ENCODE measurements around the gene DPF3.

Gene DPF3

DNA sequence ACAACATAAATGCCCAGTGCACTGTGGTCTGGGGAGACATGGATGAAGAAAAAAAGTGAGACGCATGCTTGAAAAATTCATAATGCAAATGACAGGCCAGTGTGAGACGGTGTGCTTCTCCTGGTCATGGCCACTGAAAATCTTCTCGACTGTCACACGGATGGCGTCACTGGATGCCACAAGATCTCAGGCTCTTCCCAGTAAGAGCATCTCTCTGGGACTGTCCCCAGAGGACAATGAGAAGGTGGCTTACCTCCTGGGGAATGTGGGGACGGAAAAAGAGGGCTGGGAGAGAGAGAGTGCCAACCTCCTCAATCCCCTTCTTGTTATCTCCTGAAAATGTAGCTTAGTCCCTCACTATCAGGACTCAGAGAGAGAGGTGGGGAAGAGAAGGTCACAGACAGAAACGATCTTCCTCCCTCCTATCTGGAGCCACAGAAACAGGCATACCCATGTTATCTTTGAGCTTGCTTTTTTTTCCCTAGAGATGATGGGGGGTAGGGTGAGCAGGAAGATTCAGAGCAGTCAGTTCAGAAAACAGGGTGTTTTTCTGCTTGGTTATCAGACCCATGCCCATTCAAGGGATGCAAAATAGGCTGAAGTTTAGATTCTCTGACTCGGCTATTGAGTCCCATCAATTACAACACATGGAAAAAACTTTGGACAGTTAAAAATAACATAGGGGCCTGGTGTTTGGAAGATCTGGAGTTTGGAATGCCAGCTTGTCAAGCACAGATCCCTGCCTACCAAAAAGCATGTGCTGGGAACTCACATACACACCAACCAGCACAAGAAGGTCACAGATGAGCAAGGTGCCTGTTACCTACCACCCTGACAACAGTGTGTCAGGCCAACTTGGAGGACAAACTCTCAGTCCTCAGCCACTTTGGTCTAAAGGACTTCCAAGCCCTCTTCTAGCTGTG, 24.2 kb downstream of the DPF3 start:
- H3K4me1 ChIP-seq (ENCODE audit: control insufficient read depth in 5 of 5, insufficient read depth in 5 of 5, low read length in 5 of 5): no peaks in the 10 kb centered on the region
- no peaks in the 10 kb centered on the region for H3K9me3 ChIP-seq (ENCODE audit: control insufficient read depth in 5 of 5, low read length in 5 of 5)
- H3K27me3 ChIP-seq (ENCODE audit: control insufficient read depth in 5 of 5, insufficient read depth in 4 of 5, low read length in 5 of 5): no peaks in the 10 kb centered on the region
- H3K36me3 ChIP-seq (ENCODE audit: control insufficient read depth in 5 of 5, insufficient read depth in 5 of 5, low read length in 5 of 5): no peaks in the 10 kb centered on the region
- H3K4me3 ChIP-seq (ENCODE audit: low read depth in 1 of 5, low read length in 5 of 5): no peak overlapping the region
- no peak overlapping the region for H3K27ac ChIP-seq (ENCODE audit: low read depth, low read length)
- H3K9ac ChIP-seq (ENCODE audit: low read length in 5 of 5): no peak overlapping the region

DNA sequence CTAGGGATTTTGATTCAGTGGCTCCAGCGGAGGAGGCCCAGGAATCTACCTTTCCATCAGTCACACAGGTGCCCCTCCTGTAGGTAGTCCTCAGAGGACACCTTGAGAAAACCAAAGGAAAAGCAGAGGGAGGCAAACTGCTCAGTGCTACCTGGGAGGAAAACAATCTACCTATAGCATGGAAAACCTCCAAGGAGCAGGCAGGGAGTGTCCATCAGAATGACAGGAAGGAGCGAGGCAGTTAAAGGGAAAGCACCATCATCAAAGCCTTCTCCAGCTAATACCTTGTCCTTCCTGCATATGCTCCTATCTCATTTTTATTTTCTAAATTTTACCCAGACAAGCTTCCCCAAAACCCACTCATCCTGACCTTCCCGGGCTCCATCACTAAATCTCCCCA, 25.4 kb downstream of the DPF3 start:
- Histone ChIP-seq H3K9ac (ENCODE audit: low read length in 5 of 5) (no peak overlapping the region), H3K36me3 (ENCODE audit: control insufficient read depth in 5 of 5, insufficient read depth in 5 of 5, low read length in 5 of 5) (no peaks in the 10 kb centered on the region), H3K4me1 (ENCODE audit: control insufficient read depth in 5 of 5, insufficient read depth in 5 of 5, low read length in 5 of 5) (no peaks in the 10 kb centered on the region), H3K9me3 (ENCODE audit: control insufficient read depth in 5 of 5, low read length in 5 of 5) (no peaks in the 10 kb centered on the region), H3K4me3 (ENCODE audit: low read depth in 1 of 5, low read length in 5 of 5) (no peak overlapping the region), H3K27ac (ENCODE audit: low read depth, low read length) (no peak overlapping the region), H3K27me3 (ENCODE audit: control insufficient read depth in 5 of 5, insufficient read depth in 4 of 5, low read length in 5 of 5) (no peaks in the 10 kb centered on the region)

DNA sequence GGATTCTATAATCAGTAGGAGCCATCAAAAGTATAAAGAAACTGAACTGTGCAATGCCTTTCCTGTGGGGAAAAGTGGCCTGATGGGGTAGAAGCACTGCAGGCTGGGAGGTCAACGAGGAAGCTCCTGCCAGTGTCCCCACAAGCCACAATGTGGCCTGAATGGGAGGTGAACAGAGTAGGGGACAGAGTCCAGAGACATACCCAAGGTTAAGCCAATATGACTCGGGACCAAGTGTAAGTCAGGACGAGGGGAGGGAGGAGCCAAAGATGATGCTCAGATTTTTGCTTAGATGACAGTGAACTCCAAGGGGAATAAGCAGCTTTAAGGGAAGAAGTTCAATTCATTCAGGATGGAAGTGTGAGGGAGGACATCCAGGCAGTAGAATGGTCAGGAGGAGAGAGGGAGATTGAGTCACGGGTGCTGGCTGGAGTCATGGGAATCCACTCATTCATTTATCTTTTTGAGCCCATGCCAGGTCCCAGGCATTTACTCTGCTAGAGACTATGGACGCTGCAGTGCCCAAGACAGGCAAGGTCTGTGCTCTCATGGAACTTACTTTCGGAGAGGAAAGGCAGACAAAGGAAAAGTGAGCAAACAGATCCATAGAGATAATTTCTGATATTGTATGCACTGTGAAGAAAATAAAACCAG, 29.1 kb downstream of the DPF3 start:
- H3K36me3 ChIP-seq (ENCODE audit: control insufficient read depth in 5 of 5, insufficient read depth in 5 of 5, low read length in 5 of 5): no peaks in the 10 kb centered on the region
- no peaks in the 10 kb centered on the region for H3K4me1 ChIP-seq (ENCODE audit: control insufficient read depth in 5 of 5, insufficient read depth in 5 of 5, low read length in 5 of 5)

DNA sequence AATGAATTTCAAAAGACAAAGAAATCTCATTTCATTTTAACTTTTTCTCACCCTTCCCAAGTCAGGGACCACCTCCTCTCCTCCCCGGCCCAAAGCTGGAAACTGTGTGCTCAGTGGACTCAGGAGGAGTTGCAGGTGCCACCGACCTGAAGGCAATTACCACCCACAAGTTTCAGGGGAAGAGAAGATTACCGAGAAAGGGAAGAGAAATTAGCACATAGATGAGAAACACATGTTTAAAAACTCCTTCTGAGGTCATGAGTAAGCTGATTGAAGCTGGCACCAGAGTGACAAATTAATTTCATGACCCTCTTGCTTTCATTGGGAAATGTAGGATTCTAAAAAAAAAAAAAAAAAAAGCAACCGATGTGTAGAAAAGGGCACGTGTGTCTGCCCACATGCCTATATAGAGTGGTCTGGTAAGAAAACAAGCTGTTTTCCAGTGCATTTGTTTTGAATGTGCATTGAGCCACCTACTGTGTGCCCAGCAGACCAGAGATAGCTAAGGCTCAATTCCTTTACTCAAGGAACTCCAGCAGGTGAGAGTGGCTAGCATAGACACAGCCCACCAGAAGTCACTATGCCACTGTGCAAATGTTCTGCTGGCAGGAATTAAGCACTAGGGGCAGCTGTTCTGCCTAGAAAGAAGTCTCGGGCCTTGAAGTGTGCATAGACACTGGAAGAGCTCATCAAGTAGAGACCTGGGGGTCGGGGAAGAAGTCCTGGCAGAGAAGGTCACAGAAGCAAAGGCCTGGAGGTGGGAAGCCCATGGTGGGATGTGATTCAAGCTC, 30.5 kb downstream of the DPF3 start:
- H3K9me3 ChIP-seq (ENCODE audit: control insufficient read depth in 5 of 5, low read length in 5 of 5): no peaks in the 10 kb centered on the region
- H3K4me3 ChIP-seq (ENCODE audit: low read depth in 1 of 5, low read length in 5 of 5): no peak overlapping the region
- no peaks in the 10 kb centered on the region for H3K4me1 ChIP-seq (ENCODE audit: control insufficient read depth in 5 of 5, insufficient read depth in 5 of 5, low read length in 5 of 5)
- no peaks in the 10 kb centered on the region for H3K36me3 ChIP-seq (ENCODE audit: control insufficient read depth in 5 of 5, insufficient read depth in 5 of 5, low read length in 5 of 5)
- H3K9ac ChIP-seq (ENCODE audit: low read length in 5 of 5): no peak overlapping the region
- no peak overlapping the region for H3K27ac ChIP-seq (ENCODE audit: low read depth, low read length)
- H3K27me3 ChIP-seq (ENCODE audit: control insufficient read depth in 5 of 5, insufficient read depth in 4 of 5, low read length in 5 of 5): no peaks in the 10 kb centered on the region

More for the DNA sequence above, 29.1 kb downstream of the DPF3 start:
- no peak overlapping the region for H3K9ac ChIP-seq (ENCODE audit: low read length in 5 of 5)
- no peak overlapping the region for H3K27ac ChIP-seq (ENCODE audit: low read depth, low read length)
- H3K9me3 ChIP-seq (ENCODE audit: control insufficient read depth in 5 of 5, low read length in 5 of 5): no peaks in the 10 kb centered on the region
- no peak overlapping the region for H3K4me3 ChIP-seq (ENCODE audit: low read depth in 1 of 5, low read length in 5 of 5)
- no peaks in the 10 kb centered on the region for H3K27me3 ChIP-seq (ENCODE audit: control insufficient read depth in 5 of 5, insufficient read depth in 4 of 5, low read length in 5 of 5)

DNA sequence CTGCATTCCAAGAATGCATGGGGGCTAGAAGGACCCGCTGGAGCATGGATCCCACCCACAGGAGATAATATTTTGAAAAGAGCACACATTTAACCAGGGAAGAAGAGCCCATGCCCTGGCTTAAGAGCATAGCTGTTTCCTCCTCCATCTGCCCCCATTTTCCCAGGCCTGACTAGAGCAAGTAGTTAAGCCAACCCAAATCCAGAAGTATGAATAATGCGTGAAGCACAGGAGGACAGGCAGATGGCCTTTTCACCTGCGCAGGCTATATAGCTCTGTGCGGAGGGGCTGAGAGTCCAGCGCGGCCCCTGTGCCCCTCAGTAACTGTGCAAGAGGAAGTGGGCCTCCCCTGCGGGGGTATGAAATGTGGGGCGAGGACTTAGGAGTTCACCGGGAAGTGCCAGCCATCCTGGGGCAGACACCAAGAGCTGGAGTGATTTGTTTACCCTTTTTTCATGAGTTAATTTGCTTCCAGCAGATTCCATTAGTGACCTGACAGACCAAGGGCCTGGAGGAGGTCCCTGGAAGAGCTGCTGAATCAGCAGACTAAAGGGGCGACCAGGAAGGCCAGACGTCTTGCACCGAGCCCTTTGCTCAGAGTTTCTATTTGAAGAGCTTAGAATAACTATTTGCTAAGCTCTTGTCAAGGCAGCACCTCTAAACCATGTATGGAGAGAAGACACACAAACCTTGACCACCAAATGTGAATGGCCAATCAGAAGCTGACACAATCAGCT, 37.2 kb downstream of the DPF3 start:
- no peaks in the 10 kb centered on the region for H3K27me3 ChIP-seq (ENCODE audit: control insufficient read depth in 5 of 5, insufficient read depth in 4 of 5, low read length in 5 of 5)
- H3K4me1 ChIP-seq (ENCODE audit: control insufficient read depth in 5 of 5, insufficient read depth in 5 of 5, low read length in 5 of 5): no peaks in the 10 kb centered on the region
- no peak overlapping the region for H3K4me3 ChIP-seq (ENCODE audit: low read depth in 1 of 5, low read length in 5 of 5)
- H3K27ac ChIP-seq (ENCODE audit: low read depth, low read length): no peak overlapping the region
- no peaks in the 10 kb centered on the region for H3K9me3 ChIP-seq (ENCODE audit: control insufficient read depth in 5 of 5, low read length in 5 of 5)
- no peaks in the 10 kb centered on the region for H3K36me3 ChIP-seq (ENCODE audit: control insufficient read depth in 5 of 5, insufficient read depth in 5 of 5, low read length in 5 of 5)
- no peak overlapping the region for H3K9ac ChIP-seq (ENCODE audit: low read length in 5 of 5)

DNA sequence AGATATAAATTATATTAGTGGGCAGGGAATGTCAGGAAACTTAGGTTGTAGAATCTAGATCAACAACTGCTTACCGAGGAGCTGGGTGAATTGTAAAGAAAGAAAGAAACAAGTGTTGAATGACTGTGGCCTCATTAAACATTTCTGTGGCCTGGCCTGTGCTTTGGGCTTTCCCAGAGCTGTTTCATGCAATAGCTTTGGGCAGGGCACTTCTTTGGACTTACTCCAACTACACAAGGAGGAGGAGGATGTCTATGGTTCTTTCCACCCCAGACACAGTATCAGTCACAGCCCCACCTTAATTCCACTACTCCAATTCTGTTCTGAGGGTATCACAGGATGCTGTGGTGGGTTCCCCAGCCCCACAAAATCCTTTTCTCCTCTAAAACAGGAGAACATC, 38.0 kb downstream of the DPF3 start:
- no peak overlapping the region for H3K4me3 ChIP-seq (ENCODE audit: low read depth in 1 of 5, low read length in 5 of 5)
- no peaks in the 10 kb centered on the region for H3K4me1 ChIP-seq (ENCODE audit: control insufficient read depth in 5 of 5, insufficient read depth in 5 of 5, low read length in 5 of 5)
- H3K9ac ChIP-seq (ENCODE audit: low read length in 5 of 5): no peak overlapping the region
- no peak overlapping the region for H3K27ac ChIP-seq (ENCODE audit: low read depth, low read length)
- no peaks in the 10 kb centered on the region for H3K9me3 ChIP-seq (ENCODE audit: control insufficient read depth in 5 of 5, low read length in 5 of 5)
- no peaks in the 10 kb centered on the region for H3K36me3 ChIP-seq (ENCODE audit: control insufficient read depth in 5 of 5, insufficient read depth in 5 of 5, low read length in 5 of 5)
- no peaks in the 10 kb centered on the region for H3K27me3 ChIP-seq (ENCODE audit: control insufficient read depth in 5 of 5, insufficient read depth in 4 of 5, low read length in 5 of 5)

DNA sequence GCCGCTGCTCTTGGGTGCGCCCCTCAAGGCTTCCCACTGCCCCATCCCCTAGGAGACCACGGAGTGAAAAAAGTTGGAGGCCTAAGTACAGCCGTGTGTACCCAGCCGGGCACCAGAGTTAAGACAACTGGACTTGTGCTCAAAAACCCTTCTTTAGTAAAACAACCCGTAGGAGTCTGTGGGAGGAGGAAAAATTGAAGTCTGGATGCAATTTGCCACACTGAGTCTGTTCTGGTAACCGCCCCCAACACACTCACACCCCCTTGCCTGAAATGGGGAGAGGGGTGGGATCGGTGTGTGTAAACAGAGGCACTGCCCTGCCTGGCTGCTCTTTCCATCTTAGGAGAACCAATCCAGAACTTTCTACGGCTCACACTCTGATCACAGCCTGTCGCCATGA, 41.7 kb downstream of the DPF3 start:
- no peaks in the 10 kb centered on the region for H3K9me3 ChIP-seq (ENCODE audit: control insufficient read depth in 5 of 5, low read length in 5 of 5)
- H3K9ac ChIP-seq (ENCODE audit: low read length in 5 of 5): no peak overlapping the region
- H3K36me3 ChIP-seq (ENCODE audit: control insufficient read depth in 5 of 5, insufficient read depth in 5 of 5, low read length in 5 of 5): no peaks in the 10 kb centered on the region
- no peaks in the 10 kb centered on the region for H3K27me3 ChIP-seq (ENCODE audit: control insufficient read depth in 5 of 5, insufficient read depth in 4 of 5, low read length in 5 of 5)
- no peak overlapping the region for H3K4me3 ChIP-seq (ENCODE audit: low read depth in 1 of 5, low read length in 5 of 5)
- no peak overlapping the region for H3K27ac ChIP-seq (ENCODE audit: low read depth, low read length)
- peaks cover 0 to 5% (median 0%) of the 10 kb centered on the region in 5 donors for H3K4me1 ChIP-seq (ENCODE audit: control insufficient read depth in 5 of 5, insufficient read depth in 5 of 5, low read length in 5 of 5)

DNA sequence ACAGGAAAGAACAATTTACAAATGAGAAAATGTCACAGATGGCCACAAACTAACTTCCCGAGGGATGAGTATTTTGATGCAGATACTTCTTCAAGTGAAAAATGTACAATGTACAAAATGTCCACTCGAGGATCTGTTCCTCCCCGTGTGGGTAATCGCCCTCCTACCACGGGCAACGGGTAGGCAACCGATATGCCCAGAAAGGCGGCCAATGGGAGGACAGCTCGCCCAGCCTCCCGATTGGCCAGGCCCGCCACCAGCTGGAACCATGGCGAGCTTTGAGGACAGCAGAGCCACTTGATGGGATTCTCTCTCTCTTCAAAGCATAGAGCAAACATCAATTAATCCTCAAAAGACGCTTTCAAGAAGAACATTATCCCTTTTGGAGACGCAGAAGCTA, 42.3 kb downstream of the DPF3 start:
- no peak overlapping the region for H3K9ac ChIP-seq (ENCODE audit: low read length in 5 of 5)
- H3K4me1 ChIP-seq (ENCODE audit: control insufficient read depth in 5 of 5, insufficient read depth in 5 of 5, low read length in 5 of 5): peaks cover 0 to 5% (median 0%) of the 10 kb centered on the region in 5 donors
- no peaks in the 10 kb centered on the region for H3K36me3 ChIP-seq (ENCODE audit: control insufficient read depth in 5 of 5, insufficient read depth in 5 of 5, low read length in 5 of 5)
- H3K9me3 ChIP-seq (ENCODE audit: control insufficient read depth in 5 of 5, low read length in 5 of 5): no peaks in the 10 kb centered on the region
- H3K27me3 ChIP-seq (ENCODE audit: control insufficient read depth in 5 of 5, insufficient read depth in 4 of 5, low read length in 5 of 5): no peaks in the 10 kb centered on the region
- H3K27ac ChIP-seq (ENCODE audit: low read depth, low read length): no peak overlapping the region
- H3K4me3 ChIP-seq (ENCODE audit: low read depth in 1 of 5, low read length in 5 of 5): no peak overlapping the region

DNA sequence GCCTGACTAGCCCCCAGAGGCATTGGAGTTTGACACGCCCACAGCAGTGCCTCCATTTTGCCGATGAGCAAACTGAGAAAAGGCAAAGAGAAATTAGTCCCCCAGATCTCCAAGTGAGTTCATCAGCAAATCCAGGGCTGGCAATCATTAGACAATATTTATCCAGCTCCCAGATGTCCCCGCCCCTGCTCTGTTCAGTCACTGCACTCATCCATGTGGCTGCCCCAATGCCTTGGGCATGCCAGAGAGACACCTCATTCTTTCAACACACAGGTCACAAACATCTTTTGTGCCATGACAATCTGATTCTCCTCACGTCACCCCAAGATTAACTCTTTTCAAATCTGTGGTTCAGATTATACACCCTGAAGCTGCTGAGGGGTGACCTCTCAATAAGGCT, 43.5 kb downstream of the DPF3 start:
- Histone ChIP-seq H3K4me1 (ENCODE audit: control insufficient read depth in 5 of 5, insufficient read depth in 5 of 5, low read length in 5 of 5) (peaks cover 0 to 5% (median 0%) of the 10 kb centered on the region in 5 donors), H3K9ac (ENCODE audit: low read length in 5 of 5) (no peak overlapping the region)

More for the DNA sequence above, 43.5 kb downstream of the DPF3 start:
- H3K27ac ChIP-seq (ENCODE audit: low read depth, low read length): no peak overlapping the region
- no peaks in the 10 kb centered on the region for H3K9me3 ChIP-seq (ENCODE audit: control insufficient read depth in 5 of 5, low read length in 5 of 5)
- H3K36me3 ChIP-seq (ENCODE audit: control insufficient read depth in 5 of 5, insufficient read depth in 5 of 5, low read length in 5 of 5): no peaks in the 10 kb centered on the region
- H3K4me3 ChIP-seq (ENCODE audit: low read depth in 1 of 5, low read length in 5 of 5): no peak overlapping the region
- H3K27me3 ChIP-seq (ENCODE audit: control insufficient read depth in 5 of 5, insufficient read depth in 4 of 5, low read length in 5 of 5): no peaks in the 10 kb centered on the region

Measured in subcutaneous abdominal adipose tissue (tissue), 5 donors.